Measurements from ENCODE around the gene NFS1. TPM values are rescaled to one million over a fixed set of nuclear protein-coding genes. Genes with fewer than 3 reads are reported as not detected.

NFS1 gene
- total and polyA plus RNA-seq, 4 donors: 30.1 to 55.2 (median 46.1) TPM

DNA sequence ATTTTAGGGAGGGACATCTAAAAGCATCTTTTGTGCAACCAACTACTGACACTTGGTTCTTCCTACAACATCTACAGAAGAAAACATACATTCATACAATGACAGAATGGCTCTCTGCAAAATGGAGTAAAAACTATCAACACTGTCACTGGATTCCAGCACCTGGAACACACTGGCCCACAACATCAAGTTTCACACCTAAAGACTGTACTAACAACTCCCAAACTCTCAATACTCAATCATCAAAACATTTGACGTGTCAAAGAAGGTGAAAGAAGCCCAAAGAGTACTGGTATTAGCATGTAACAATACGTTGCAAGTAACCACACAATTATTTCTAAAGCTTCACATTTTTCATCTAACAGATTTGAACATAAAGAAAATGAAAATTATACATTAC lies 36.6 kb downstream of the NFS1 start:
- DNase-seq (ENCODE audit: low spot score): no peak
- H3K9ac ChIP-seq (ENCODE audit: low read depth in 1 of 2, low read length in 2 of 2): peak overlapping the region in 1 of 2 donors; percentile 24
- peaks cover 9 to 40% (median 22%) of the 10 kb centered on the region in 4 donors for H3K4me1 ChIP-seq (ENCODE audit: control insufficient read depth in 4 of 4, insufficient read depth in 4 of 4, low read length in 3 of 4)
- H3K36me3 ChIP-seq (ENCODE audit: control insufficient read depth in 4 of 4, insufficient read depth in 3 of 4, low read depth in 1 of 4, low read length in 3 of 4): no peaks in the 10 kb centered on the region
- no peak overlapping the region for H3K4me3 ChIP-seq (ENCODE audit: low read depth in 1 of 3, low read length in 3 of 3)
- no peak for TF ChIP-seq SP1 (IDR thresholded peaks at IDR 0.05)
- no peak for TF ChIP-seq JUND (IDR thresholded peaks at IDR 0.05)
- TF ChIP-seq FOXA1 (IDR thresholded peaks at IDR 0.05): no peak
- no peak for TF ChIP-seq ZBTB33 (IDR thresholded peaks at IDR 0.05)
- TF ChIP-seq, protein P1, sequence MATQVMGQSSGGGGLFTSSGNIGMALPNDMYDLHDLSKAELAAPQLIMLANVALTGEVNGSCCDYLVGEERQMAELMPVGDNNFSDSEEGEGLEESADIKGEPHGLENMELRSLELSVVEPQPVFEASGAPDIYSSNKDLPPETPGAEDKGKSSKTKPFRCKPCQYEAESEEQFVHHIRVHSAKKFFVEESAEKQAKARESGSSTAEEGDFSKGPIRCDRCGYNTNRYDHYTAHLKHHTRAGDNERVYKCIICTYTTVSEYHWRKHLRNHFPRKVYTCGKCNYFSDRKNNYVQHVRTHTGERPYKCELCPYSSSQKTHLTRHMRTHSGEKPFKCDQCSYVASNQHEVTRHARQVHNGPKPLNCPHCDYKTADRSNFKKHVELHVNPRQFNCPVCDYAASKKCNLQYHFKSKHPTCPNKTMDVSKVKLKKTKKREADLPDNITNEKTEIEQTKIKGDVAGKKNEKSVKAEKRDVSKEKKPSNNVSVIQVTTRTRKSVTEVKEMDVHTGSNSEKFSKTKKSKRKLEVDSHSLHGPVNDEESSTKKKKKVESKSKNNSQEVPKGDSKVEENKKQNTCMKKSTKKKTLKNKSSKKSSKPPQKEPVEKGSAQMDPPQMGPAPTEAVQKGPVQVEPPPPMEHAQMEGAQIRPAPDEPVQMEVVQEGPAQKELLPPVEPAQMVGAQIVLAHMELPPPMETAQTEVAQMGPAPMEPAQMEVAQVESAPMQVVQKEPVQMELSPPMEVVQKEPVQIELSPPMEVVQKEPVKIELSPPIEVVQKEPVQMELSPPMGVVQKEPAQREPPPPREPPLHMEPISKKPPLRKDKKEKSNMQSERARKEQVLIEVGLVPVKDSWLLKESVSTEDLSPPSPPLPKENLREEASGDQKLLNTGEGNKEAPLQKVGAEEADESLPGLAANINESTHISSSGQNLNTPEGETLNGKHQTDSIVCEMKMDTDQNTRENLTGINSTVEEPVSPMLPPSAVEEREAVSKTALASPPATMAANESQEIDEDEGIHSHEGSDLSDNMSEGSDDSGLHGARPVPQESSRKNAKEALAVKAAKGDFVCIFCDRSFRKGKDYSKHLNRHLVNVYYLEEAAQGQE (IDR thresholded peaks at IDR 0.05): no peak
- TF ChIP-seq TAF1 (conservative IDR thresholded peaks at IDR 0.05): no peak
- TF ChIP-seq NR2F2 (IDR thresholded peaks at IDR 0.05): no peak
- no peak for TF ChIP-seq RAD21 (IDR thresholded peaks at IDR 0.05)
- no peak for TF ChIP-seq YY1 (IDR thresholded peaks at IDR 0.05)
- no peak for TF ChIP-seq GABPA (IDR thresholded peaks at IDR 0.05 in 1 of 2, conservative IDR thresholded peaks at IDR 0.05 in 1 of 2)
- TF ChIP-seq HNF4G (IDR thresholded peaks at IDR 0.05): no peak
- no peak for TF ChIP-seq FOXA2 (IDR thresholded peaks at IDR 0.05)
- TF ChIP-seq MAX (IDR thresholded peaks at IDR 0.05): no peak
- no peak for TF ChIP-seq EGR1 (IDR thresholded peaks at IDR 0.05; ENCODE audit: low read depth in 2 of 2)
- no peak for TF ChIP-seq RXRA (IDR thresholded peaks at IDR 0.05)
- TF ChIP-seq, protein P2, sequence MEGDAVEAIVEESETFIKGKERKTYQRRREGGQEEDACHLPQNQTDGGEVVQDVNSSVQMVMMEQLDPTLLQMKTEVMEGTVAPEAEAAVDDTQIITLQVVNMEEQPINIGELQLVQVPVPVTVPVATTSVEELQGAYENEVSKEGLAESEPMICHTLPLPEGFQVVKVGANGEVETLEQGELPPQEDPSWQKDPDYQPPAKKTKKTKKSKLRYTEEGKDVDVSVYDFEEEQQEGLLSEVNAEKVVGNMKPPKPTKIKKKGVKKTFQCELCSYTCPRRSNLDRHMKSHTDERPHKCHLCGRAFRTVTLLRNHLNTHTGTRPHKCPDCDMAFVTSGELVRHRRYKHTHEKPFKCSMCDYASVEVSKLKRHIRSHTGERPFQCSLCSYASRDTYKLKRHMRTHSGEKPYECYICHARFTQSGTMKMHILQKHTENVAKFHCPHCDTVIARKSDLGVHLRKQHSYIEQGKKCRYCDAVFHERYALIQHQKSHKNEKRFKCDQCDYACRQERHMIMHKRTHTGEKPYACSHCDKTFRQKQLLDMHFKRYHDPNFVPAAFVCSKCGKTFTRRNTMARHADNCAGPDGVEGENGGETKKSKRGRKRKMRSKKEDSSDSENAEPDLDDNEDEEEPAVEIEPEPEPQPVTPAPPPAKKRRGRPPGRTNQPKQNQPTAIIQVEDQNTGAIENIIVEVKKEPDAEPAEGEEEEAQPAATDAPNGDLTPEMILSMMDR (IDR thresholded peaks at IDR 0.05; ENCODE audit: low read depth, low read length, missing input control): no peak
- no peak for TF ChIP-seq ATF3 (IDR thresholded peaks at IDR 0.05)
- no peak for TF ChIP-seq HNF4A (conservative IDR thresholded peaks at IDR 0.05)
- no peaks in the 10 kb centered on the region for H3K9me3 ChIP-seq (ENCODE audit: control insufficient read depth in 4 of 4, low read length in 3 of 4)
- 52% methylated on average over 2 of the region's 2 CpGs for WGBS
- no peak overlapping the region for H3K27ac ChIP-seq (ENCODE audit: low read depth in 1 of 2, low read length in 2 of 2)
- no peaks in the 10 kb centered on the region for H3K27me3 ChIP-seq (ENCODE audit: control insufficient read depth in 4 of 4, insufficient read depth in 4 of 4, low read length in 3 of 4)

Measured in liver (tissue), 9 donors.